HG02981 (cell line): ENCODE measurements around the gene LCN1.
A peak's percentile ranks its signal among the peaks of the same experiment; 100 is the strongest.

Source experiments
- ATAC-seq: cut with Tn5 transposase; IDR thresholded peaks from one replicate; pipeline ENCODE4 v1.9.1; 2021; ENCODE audit warnings: mild to moderate bottlenecking, moderate library complexity; ENCODE audit not compliant: unreplicated experiment

The LCN1 gene

GRCh38 chr9:135488013-135488330 is 33.3 kb upstream of the LCN1 start:
- no peak for ATAC-seq

- ATAC-seq, result no peak
These were observed 32.7 kb upstream of the LCN1 start for GRCh38 chr9:135488527-135488926.

DNA sequence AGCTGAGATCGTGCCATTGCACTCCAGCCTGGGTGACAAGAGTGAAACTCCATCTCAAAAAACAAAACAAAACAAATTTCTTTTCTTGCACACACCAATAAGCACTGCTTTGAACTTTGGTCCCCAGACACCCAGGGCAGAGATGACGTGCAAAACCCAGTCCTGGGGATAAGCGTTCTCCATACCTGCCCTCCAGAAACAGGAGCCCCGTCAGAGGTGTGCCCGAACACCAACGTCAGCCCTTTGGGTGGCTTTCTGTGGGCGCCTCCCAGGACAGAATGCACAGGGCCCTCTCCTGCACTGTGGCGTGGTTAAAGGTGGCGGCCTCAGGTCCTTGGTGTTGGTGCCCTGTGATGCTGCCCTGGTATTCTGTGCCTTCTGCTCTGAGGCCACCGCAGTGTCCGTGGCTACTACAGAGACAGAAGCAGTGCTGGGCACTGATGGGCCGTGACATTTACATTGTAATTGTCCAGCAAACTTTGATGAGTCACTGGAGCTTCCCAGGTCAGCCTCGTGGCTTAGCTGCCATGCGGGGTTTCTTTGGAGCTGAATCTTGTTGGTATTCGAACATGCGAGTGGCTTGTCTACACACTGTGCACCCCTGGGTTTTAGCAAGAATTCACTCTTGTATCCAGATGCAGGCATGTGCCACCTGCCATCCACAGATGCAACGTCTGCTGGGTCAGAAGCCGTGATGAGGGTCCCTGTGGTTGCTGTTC is 31.9 kb upstream of the LCN1 start:
- ATAC-seq, result no peak

GRCh38 chr9:135490166-135490870 is 30.9 kb upstream of the LCN1 start:
- ATAC-seq, result no peak

GRCh38 chr9:135490980-135491464 is 30.2 kb upstream of the LCN1 start:
- ATAC-seq, result no peak

DNA sequence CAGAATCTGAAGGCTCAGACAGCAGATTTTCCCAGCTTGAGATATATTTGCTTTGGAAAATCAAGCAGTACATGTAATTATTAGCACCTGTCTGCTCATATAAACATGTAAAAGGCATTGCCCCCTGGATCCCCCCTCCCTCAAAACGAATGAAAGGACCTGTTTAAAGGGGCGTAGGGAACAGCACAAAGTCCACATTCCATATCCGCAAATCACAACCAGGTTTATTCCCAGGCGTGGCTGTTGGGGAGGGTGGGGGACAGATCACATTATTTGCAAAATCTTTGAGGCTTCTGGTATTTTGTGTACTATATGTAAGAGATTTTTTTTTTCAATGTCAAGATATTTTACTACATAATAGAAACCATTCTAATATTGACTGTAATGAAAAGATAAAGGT is 29.5 kb upstream of the LCN1 start:
- ATAC-seq, result no peak

- no peak for ATAC-seq
These were observed 28.2 kb upstream of the LCN1 start for GRCh38 chr9:135492886-135493669.

GRCh38 chr9:135494791-135495559 is 26.3 kb upstream of the LCN1 start:
- ATAC-seq, result no peak

DNA sequence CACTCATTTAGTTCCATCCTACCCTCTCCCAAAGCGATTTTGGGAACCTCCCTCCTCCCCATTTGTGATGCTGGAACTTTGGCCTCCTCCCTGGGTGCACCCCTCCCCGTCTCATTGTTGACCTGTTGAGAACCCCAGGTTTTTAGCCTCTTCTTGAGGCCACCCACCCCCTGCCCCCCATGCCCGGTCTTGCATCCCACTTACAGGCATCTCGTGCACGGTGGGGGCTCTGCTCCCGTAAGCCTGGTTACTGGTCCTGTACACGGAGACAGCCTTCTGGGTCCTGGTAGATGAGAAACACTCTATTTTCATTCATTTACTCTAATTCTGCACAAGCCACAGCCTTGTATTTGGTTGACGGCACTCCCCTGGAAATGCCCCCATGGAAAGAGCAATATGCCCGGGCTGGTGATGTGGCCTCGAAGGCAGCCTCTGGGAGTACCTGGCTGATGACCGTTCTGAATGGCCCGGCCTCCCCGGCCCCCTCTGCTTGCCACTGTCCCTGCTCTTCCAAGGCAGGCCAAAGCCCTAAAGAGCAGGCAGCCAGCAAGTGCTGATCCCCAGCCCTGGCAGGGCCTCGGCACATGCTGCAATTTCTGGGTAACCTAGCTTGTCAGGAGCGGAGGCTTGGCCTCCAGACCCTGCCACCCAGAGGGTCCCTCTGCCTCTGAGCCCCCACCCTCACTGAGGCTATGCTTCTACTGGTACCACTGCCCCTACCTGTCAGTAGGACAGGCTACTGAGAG is 22.7 kb upstream of the LCN1 start:
- no peak for ATAC-seq

DNA sequence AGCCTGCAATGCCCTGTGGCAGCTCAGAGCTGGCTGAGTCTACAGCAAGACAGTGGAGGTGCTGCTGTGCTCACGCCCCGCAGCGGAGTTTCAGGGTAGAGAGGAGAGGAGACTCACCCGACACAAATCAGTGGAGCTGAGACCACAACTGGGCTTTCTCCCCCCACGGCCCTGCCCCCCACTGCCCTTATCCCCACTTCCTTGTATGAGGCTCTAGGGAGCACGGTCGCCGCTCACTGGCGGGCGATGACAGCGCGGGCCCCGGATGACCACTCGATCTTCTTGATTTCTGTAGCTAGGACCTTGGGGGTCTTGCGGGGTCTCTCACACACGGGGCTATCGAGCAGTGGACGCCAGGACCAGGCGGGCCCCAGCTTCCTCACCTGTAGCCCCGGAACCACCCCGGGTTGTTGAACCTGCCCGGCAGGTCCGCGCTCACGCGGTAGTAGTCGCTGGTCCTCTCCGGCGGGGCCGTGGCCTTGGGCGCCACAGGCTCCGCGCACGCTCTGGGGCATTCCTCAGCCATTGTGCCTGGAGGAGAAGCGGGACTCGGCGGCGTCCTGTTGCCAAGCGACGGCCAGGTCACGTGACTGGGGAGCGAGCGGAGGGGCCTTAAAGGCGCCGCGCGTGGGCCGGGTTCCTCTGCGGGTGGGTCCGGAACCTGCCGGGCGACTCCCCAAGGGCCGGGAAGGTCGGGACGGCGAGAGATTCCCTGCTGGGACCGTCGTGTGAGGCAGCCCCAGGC is 21.7 kb upstream of the LCN1 start:
- peak; percentile 54 for ATAC-seq

DNA sequence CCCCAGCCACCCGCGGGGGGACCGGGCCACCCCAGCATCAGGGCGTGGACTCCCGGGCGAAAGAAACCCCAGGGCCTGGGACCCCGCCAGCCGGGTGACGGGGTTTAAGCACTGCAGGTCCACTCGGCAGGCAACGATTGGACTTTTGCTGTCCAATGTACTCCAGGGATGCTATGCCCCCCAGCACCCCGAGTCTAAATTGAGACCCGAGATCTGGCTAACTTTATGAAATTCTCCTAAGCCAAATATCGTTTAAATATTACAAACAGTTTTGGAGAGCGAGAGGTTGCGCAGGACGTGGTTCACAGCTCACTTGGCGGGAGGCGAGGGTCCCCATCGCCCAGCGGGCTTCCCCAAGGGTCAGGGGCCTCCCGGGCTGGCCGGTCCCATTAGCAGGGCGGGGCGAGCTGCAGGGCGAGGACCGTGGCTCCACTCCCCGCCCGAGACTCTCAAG is 21.1 kb upstream of the LCN1 start:
- ATAC-seq, result no peak

DNA sequence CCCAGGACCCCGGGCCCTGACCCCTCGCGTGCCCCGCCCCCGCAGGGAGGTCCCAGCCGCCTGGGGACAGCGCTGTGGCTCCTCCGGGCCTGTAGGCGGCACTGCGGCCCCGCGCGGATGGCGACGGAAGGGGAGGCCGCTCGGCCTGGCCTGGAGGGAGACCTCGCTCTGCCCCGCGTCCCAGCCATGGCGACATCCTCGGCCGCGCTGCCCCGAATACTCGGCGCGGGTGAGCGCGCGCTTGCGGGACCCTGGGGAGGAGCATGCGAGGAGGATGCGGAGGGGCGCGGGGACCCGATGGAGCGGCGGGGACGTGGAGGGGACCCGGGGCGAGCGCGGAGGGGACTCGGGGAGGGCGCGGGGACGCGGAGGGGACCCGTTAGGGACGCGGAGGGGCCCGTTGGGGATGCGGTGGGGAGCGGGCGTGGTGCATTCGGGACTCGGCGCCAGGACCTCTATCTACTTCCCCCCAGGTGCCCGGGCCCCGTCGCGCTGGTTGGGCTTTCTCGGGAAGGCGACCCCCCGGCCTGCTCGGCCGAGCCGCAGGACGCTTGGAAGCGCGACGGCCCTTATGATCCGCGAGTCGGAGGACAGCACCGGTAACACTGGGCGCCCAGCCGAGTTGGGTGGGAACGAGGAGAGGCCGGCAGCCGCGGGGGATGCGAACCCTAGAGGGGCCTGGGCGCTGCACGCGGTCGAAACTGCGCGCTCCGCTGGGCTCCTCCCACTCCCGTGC is 20.5 kb upstream of the LCN1 start, which contains the start of gene MRPS2:
Gene MRPS2 (plus strand): TSS at position 158 of the 736 bp plus-strand sequence. CDS start 29 bp downstream, at position 187.
- ATAC-seq, result peak; percentile 73

GRCh38 chr9:135501261-135502167 is 19.7 kb upstream of the LCN1 start:
- ATAC-seq, result no peak

DNA sequence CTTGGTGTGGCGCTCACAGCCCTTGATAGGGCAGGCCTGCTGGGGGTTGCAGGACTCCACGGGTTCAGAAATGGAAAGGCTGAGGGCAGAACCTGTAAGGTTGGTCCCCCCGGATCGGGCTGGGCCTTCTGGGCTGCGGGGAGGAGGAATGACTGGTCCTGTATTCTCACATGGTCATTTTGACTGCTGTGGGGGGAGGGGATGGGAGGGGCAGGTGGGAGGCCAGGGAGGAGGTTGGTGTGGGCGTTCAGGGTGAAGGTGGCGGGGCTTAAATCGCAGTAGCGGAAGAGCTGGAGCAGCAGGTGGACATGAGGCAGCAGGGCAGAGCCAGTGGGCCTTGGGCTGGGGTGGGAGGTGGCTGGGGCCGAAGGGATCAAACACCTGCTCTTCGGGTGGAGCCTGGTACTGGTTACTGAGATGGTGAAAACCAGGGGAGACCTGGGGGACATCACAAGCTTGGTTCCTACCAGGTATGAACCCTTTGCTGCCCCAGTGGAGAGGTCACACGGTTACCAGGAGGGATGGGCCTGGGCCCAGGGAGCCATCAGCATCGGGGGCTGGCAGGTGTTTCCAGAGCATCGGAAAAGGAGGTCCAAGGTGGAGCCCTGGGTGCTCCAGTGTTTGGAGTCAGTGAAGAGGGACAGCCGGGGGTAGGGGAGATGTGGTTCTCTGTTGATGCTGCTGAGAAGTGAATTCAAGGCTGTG is 18.9 kb upstream of the LCN1 start:
- ATAC-seq, result no peak

DNA sequence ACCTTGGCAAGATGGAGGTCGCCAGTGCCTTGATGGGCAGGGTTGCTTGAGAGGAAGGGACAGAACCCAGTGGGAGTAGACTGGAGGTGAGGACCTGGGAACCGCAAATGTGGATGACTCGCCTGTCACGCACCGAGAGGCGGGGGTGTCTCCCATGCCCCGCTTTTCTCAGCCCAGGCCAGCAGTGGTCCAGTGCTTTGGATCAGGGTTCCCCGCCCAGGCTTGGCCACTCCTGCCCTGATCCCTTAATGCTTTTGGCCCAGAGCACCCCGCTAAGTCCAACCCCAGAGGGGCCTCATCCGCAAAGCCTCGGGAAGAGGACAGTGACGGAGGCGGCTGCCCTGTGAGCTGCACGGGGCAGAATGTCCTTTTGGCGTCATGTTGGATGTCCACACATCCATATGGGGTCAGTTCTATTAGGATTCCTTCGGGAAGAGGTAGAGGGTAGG is 18.3 kb upstream of the LCN1 start:
- no peak for ATAC-seq

GRCh38 chr9:135503371-135504261 is 17.6 kb upstream of the LCN1 start:
- ATAC-seq, result no peak
